ENCODE measurements around the gene USP49. TPM values are rescaled to one million over a fixed set of nuclear protein-coding genes. Genes with fewer than 3 reads are reported as not detected.

The USP49 gene
- total and polyA plus RNA-seq, 2 of the 13 experiments (the other 11 are each of a cell fraction or from before 2014, with no cell fraction given), result 2.9 to 4.3 TPM

DNA sequence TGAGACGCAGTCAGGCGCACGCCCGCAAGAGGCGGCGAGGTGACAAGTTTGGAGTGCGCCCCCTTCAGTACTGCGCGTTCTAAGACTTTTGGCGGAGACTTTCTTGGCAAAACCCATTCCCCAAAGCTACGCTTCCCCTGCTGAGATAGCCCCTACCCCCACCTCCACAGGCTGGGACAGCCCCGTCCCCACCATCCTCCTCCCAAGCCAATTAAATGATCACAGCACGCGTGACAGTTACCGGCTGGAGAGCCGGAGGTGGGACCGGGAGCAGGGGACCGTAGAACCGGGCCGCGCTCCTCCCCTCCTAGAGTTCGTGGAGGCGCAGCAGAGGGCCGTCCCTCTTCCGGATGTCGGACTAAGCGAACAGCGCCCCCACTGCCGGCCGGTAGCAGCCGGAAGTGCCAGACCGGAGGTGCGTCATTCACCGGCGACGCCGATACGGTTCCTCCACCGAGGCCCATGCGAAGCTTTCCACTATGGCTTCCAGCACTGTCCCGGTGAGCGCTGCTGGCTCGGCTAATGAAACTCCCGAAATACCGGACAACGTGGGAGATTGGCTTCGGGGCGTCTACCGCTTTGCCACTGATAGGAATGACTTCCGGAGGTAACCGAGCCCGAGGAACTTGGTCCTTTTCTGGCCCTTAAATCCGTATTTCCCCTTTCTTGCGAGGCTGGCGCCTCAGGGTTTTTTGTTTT, 107.8 kb downstream of the USP49 start, which contains the start of gene TOMM6 (continued):
- TF ChIP-seq, protein P1, sequence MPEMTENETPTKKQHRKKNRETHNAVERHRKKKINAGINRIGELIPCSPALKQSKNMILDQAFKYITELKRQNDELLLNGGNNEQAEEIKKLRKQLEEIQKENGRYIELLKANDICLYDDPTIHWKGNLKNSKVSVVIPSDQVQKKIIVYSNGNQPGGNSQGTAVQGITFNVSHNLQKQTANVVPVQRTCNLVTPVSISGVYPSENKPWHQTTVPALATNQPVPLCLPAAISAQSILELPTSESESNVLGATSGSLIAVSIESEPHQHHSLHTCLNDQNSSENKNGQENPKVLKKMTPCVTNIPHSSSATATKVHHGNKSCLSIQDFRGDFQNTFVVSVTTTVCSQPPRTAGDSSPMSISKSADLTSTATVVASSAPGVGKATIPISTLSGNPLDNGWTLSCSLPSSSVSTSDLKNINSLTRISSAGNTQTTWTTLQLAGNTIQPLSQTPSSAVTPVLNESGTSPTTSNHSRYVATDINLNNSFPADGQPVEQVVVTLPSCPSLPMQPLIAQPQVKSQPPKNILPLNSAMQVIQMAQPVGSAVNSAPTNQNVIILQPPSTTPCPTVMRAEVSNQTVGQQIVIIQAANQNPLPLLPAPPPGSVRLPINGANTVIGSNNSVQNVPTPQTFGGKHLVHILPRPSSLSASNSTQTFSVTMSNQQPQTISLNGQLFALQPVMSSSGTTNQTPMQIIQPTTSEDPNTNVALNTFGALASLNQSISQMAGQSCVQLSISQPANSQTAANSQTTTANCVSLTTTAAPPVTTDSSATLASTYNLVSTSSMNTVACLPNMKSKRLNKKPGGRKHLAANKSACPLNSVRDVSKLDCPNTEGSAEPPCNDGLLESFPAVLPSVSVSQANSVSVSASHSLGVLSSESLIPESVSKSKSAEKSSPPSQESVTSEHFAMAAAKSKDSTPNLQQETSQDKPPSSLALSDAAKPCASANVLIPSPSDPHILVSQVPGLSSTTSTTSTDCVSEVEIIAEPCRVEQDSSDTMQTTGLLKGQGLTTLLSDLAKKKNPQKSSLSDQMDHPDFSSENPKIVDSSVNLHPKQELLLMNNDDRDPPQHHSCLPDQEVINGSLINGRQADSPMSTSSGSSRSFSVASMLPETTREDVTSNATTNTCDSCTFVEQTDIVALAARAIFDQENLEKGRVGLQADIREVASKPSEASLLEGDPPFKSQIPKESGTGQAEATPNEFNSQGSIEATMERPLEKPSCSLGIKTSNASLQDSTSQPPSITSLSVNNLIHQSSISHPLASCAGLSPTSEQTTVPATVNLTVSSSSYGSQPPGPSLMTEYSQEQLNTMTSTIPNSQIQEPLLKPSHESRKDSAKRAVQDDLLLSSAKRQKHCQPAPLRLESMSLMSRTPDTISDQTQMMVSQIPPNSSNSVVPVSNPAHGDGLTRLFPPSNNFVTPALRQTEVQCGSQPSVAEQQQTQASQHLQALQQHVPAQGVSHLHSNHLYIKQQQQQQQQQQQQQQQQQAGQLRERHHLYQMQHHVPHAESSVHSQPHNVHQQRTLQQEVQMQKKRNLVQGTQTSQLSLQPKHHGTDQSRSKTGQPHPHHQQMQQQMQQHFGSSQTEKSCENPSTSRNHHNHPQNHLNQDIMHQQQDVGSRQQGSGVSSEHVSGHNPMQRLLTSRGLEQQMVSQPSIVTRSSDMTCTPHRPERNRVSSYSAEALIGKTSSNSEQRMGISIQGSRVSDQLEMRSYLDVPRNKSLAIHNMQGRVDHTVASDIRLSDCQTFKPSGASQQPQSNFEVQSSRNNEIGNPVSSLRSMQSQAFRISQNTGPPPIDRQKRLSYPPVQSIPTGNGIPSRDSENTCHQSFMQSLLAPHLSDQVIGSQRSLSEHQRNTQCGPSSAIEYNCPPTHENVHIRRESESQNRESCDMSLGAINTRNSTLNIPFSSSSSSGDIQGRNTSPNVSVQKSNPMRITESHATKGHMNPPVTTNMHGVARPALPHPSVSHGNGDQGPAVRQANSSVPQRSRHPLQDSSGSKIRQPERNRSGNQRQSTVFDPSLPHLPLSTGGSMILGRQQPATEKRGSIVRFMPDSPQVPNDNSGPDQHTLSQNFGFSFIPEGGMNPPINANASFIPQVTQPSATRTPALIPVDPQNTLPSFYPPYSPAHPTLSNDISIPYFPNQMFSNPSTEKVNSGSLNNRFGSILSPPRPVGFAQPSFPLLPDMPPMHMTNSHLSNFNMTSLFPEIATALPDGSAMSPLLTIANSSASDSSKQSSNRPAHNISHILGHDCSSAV (CRISPR knock-in tag; IDR thresholded peaks at IDR 0.05; ENCODE audit: borderline replicate concordance), result no peak
- TF ChIP-seq, protein P2, sequence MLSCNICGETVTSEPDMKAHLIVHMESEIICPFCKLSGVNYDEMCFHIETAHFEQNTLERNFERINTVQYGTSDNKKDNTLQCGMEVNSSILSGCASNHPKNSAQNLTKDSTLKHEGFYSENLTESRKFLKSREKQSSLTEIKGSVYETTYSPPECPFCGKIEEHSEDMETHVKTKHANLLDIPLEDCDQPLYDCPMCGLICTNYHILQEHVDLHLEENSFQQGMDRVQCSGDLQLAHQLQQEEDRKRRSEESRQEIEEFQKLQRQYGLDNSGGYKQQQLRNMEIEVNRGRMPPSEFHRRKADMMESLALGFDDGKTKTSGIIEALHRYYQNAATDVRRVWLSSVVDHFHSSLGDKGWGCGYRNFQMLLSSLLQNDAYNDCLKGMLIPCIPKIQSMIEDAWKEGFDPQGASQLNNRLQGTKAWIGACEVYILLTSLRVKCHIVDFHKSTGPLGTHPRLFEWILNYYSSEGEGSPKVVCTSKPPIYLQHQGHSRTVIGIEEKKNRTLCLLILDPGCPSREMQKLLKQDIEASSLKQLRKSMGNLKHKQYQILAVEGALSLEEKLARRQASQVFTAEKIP (CRISPR knock-in tag; IDR thresholded peaks at IDR 0.05; ENCODE audit: borderline replicate concordance), result no peak
- peak; percentile 58; the same call in 1 of the 2 replicates for TF ChIP-seq RFX5 (IDR thresholded peaks at IDR 0.05; ENCODE audit: low read depth, low read length)
- peak; percentile 96 for TF ChIP-seq SIN3A (IDR thresholded peaks at IDR 0.05; ENCODE audit: borderline replicate concordance, low read depth, low read length)
- TF ChIP-seq JARID2 (CRISPR knock-in tag; IDR thresholded peaks at IDR 0.05; ENCODE audit: insufficient replicate concordance), result no peak
- TF ChIP-seq SP1 (IDR thresholded peaks at IDR 0.05), result no peak
- TF ChIP-seq SP1 (CRISPR knock-in tag; IDR thresholded peaks at IDR 0.05), result peak; percentile 84
- TF ChIP-seq ZNF703 (CRISPR knock-in tag; IDR thresholded peaks at IDR 0.05; ENCODE audit: borderline replicate concordance), result peak; percentile 42; the same call in 1 of the 2 replicates
- TF ChIP-seq HMG20B (CRISPR knock-in tag; conservative IDR thresholded peaks at IDR 0.05), result peak; percentile 69
- 0 out of 2 replicates have a peak, but pooled peaks have one; percentile 57 for TF ChIP-seq KLF12 (CRISPR knock-in tag; IDR thresholded peaks at IDR 0.05; ENCODE audit: borderline replicate concordance)
- TF ChIP-seq, protein P3, sequence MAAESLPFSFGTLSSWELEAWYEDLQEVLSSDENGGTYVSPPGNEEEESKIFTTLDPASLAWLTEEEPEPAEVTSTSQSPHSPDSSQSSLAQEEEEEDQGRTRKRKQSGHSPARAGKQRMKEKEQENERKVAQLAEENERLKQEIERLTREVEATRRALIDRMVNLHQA (CRISPR knock-in tag; IDR thresholded peaks at IDR 0.05), result no peak
- TF ChIP-seq ZNF143 (CRISPR knock-in tag; IDR thresholded peaks at IDR 0.05), result peak; percentile 77
- peak; percentile 89 for TF ChIP-seq RBM22 (optimal IDR thresholded peaks at IDR 0.05; ENCODE audit: low read length)
- peak; percentile 85 for TF ChIP-seq ZSCAN31 (CRISPR knock-in tag; IDR thresholded peaks at IDR 0.05; ENCODE audit: low read depth)
- no peak for TF ChIP-seq SNRNP70 (IDR thresholded peaks at IDR 0.05; ENCODE audit: low read depth, low read length)
- peak; percentile 19; the same call in 1 of the 2 replicates for TF ChIP-seq ZNF12 (CRISPR knock-in tag; IDR thresholded peaks at IDR 0.05)
- 0 out of 2 replicates have a peak, but pooled peaks have one; percentile 52 for TF ChIP-seq ZFP41 (CRISPR knock-in tag; IDR thresholded peaks at IDR 0.05; ENCODE audit: borderline replicate concordance)
- TF ChIP-seq SUZ12 (IDR thresholded peaks at IDR 0.05; ENCODE audit: low read depth, low read length), result no peak
- 0 out of 2 replicates have a peak, but pooled peaks have one; percentile 12 for TF ChIP-seq ZNF720 (CRISPR knock-in tag; IDR thresholded peaks at IDR 0.05)
- peak; percentile 95 for TF ChIP-seq RFXAP (CRISPR knock-in tag; IDR thresholded peaks at IDR 0.05; ENCODE audit: borderline replicate concordance)
- no peak for TF ChIP-seq SRSF1 (optimal IDR thresholded peaks at IDR 0.05; ENCODE audit: low read depth, low read length)
